ENCODE measurements around the gene BAG3.

- TF ChIP-seq CTCF (conservative IDR thresholded peaks at IDR 0.05; ENCODE audit: low read depth, low read length): no peak
- peak; percentile 61; the same call in 1 of the 2 replicates for TF ChIP-seq POLR2A (IDR thresholded peaks at IDR 0.05; ENCODE audit: low read depth, low read length)
- no peak; the same call in 1 of the 2 replicates for TF ChIP-seq MXI1 (IDR thresholded peaks at IDR 0.05; ENCODE audit: borderline replicate concordance, low read depth, low read length)
These were observed 4.4 kb downstream of the BAG3 start for GRCh38 chr10:119655566-119656001.
